HL-60 (cell line): ENCODE measurements around the gene USP47.

Source experiments
- TF ChIP-seq, protein P1 (sequence below): IDR thresholded peaks from one replicate; pipeline ENCODE4 v1.5.1; 2011; ENCODE audit warnings: low read length, control low read depth, inconsistent platforms; ENCODE audit not compliant: insufficient read depth
- TF ChIP-seq, protein P2 (sequence below): IDR thresholded peaks from 2 replicates; pipeline ENCODE4 v1.6.1; 2012; ENCODE audit warnings: low read depth; ENCODE audit not compliant: insufficient replicate concordance

DNA sequence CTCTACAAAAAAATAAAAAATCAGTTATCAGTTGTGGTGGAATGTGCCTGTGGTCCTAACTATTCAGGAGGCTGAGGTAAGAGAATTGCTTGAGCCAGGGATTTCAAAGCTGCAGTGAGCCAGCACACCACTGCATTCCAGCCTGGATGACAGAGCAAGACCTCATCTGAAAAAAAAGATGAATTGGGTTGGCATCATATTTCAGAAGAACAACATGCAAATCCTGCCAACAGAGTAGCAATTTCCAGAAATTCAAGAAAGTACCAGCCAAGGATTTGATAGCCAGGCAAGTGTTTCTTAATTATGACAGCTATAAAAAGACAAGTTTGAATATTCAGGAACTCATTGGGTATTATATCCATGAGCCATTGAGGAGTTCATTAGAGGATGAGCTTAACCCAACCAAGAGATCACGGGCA lies 75.2 kb downstream of the USP47 start:
- TF ChIP-seq, protein P1, sequence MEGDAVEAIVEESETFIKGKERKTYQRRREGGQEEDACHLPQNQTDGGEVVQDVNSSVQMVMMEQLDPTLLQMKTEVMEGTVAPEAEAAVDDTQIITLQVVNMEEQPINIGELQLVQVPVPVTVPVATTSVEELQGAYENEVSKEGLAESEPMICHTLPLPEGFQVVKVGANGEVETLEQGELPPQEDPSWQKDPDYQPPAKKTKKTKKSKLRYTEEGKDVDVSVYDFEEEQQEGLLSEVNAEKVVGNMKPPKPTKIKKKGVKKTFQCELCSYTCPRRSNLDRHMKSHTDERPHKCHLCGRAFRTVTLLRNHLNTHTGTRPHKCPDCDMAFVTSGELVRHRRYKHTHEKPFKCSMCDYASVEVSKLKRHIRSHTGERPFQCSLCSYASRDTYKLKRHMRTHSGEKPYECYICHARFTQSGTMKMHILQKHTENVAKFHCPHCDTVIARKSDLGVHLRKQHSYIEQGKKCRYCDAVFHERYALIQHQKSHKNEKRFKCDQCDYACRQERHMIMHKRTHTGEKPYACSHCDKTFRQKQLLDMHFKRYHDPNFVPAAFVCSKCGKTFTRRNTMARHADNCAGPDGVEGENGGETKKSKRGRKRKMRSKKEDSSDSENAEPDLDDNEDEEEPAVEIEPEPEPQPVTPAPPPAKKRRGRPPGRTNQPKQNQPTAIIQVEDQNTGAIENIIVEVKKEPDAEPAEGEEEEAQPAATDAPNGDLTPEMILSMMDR: no peak
- TF ChIP-seq, protein P2, sequence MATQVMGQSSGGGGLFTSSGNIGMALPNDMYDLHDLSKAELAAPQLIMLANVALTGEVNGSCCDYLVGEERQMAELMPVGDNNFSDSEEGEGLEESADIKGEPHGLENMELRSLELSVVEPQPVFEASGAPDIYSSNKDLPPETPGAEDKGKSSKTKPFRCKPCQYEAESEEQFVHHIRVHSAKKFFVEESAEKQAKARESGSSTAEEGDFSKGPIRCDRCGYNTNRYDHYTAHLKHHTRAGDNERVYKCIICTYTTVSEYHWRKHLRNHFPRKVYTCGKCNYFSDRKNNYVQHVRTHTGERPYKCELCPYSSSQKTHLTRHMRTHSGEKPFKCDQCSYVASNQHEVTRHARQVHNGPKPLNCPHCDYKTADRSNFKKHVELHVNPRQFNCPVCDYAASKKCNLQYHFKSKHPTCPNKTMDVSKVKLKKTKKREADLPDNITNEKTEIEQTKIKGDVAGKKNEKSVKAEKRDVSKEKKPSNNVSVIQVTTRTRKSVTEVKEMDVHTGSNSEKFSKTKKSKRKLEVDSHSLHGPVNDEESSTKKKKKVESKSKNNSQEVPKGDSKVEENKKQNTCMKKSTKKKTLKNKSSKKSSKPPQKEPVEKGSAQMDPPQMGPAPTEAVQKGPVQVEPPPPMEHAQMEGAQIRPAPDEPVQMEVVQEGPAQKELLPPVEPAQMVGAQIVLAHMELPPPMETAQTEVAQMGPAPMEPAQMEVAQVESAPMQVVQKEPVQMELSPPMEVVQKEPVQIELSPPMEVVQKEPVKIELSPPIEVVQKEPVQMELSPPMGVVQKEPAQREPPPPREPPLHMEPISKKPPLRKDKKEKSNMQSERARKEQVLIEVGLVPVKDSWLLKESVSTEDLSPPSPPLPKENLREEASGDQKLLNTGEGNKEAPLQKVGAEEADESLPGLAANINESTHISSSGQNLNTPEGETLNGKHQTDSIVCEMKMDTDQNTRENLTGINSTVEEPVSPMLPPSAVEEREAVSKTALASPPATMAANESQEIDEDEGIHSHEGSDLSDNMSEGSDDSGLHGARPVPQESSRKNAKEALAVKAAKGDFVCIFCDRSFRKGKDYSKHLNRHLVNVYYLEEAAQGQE: no peak
